NCI-H2171 treated with DMSO at 0.1 percent for 48 hours (cell line): ENCODE measurements around the gene ABHD2.
"Not testable (repeated sequence)": the region's sequence is repeated elsewhere in the genome, so short reads cannot be mapped to it uniquely, and the experiment has no call there.

Experiments used
- DNase-seq: peaks from one replicate; lab custom pipeline; 2025; lab: John Stamatoyannopoulos, UW

Gene ABHD2

GRCh38 chr15:89227425-89227824 is 139.2 kb downstream of the ABHD2 start:
- DNase-seq = no peak

DNA sequence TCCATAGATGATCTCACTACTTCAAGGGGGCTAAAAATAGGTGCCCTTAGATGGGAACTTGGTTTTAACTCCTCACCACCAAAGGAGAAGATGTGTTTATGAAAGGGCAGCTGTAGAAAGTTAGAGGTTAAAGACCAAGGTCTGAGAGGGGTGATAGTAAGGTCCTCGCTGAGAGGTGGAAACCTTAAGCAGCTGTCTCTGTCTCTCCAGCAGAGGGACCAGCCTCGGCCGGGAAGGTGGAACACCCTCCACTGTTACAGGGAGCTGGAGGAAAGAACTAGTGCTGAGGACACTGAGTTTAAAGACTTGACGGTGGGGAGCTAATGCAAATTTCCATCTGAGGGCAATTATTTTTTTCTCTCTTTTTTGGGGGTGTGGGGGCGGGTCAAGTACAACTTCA is 142.0 kb downstream of the ABHD2 start:
- no peak for DNase-seq

DNA sequence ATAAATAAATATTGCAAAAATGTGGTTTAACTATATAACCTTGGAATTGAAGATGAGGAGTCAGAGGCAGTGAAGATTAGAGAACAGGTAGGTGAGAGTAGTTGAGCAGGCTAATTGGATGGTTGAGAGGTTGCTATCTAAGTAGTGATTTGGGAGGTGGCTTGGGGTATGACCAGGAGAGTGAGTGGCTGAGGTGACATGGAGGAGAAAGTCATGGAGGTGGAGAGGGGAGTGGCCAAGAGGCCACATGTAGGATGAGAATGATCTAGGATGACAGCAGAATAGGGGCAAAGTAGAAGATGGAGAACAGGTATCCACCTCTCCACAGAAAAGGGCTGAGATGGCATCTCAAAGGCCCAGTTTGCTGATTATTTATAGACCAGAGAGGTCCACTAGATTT is 143.6 kb downstream of the ABHD2 start:
- DNase-seq = no peak

GRCh38 chr15:89239883-89240810 is 151.9 kb downstream of the ABHD2 start:
- DNase-seq = not testable (repeated sequence)

- no peak for DNase-seq
Measured at GRCh38 chr15:89243046-89243690, 154.9 kb downstream of the ABHD2 start.

DNA sequence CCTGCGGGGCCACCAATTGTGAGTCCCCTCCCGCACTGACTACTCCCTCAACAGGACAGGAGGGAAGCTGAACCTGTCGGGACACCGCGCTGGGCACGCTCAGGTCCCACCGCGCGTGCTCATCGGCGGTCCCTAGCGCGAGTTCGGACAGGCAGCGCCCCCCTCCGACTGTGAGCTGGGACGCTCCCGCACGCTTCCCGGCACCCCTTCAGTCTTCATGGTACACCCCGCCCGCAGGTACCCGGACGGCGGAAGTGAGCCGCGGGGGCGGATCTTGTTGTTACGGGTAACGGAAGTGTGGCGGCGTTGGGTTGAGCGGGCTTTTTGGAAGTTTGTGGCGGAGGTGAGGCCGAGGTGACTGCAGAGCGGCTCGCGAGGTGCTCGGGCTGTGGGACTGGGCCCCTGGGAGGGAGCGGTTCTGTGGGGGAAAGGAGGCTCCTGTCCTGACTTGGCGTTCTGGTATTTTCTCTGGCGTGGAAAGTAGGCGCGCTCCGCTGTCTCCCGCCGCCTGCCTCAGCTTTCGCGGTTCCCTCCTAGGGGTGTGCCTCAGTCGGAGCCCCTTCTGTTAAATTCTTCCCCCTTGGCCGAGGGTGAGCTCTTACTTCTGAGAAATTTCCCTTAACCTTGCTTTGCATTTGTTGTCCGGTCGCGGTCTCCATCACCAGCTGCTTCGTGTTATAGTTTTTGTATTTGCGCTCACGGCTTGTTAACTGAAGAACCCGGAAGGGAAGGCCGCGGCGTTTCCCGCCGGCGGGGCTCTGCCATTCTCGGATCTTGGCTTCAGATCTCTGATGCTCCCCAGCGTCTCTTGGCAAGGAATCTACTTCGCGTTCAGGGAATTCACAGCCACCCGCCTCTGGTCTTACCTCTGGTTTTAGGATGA is 155.7 kb downstream of the ABHD2 start, which contains the start of gene FANCI:
Gene FANCI, plus strand, starts transcription at position 289 of the 883 bp plus-strand sequence. CDS start 3,669 bp downstream, outside the sequence.
- DNase-seq = peak; percentile 94

DNA sequence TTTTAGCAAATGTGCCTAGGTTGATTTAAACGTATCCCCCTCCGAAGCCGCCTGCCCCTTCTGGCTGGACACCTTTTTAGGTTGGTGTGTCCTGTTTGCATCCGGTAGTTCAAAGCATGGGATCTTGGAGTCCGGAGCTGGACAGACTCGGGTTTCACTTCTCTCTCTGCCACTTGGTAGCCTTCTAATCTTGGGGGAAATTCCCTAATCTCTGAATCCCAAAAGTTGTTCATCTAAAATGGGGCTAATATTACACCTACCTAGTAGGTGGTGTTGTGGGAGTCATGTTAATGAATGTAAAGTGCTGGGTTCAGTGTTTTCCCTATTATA is 156.3 kb downstream of the ABHD2 start:
- DNase-seq = no peak

GRCh38 chr15:89247446-89247845 is 159.2 kb downstream of the ABHD2 start:
- no peak for DNase-seq

DNA sequence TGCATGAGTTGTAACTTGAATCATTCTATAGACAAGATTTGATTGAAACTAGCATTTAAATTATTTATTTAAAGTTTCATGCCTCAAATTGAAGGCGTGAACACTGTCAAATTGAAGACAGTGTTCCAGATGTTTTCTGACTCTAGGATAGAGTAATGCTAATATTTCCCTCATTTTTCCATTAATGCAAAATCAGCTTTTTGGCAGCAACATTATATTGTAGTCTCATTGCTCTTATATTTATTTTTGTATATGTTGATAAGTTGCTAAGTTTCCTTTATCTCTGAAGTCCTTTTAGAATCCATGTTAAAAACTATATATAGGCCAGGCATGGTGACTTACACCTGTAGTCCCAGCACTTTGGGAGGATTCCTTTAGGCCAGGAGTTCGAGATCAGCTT is 160.3 kb downstream of the ABHD2 start:
- no peak for DNase-seq

DNA sequence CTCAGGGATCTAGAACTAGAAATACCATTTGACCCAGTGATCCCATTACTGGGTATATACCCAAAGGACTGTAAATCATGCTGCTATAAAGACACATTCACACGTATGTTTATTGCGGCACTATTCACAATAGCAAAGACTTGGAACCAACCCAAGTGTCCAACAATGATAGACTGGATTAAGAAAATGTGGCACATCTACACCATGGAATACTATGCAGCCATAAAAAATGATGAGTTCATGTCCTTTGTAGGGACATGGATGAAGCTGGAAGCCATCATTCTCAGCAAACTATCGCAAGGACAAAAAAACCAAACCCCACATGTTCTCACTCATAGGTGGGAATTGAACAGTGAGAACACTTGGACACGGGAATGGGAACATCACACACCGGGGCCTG is 161.9 kb downstream of the ABHD2 start:
- not testable (repeated sequence) for DNase-seq
